H1 (cell line): Measurements from ENCODE around the gene KIAA1328.

Experiments
- GABPA ChIP-seq: IDR thresholded peaks from 2 replicates; pipeline ENCODE4 v1.6.1; 2011; ENCODE audit warnings: mild to moderate bottlenecking, low read length, moderate library complexity, borderline replicate concordance; ENCODE audit not compliant: insufficient read depth
- SP2 ChIP-seq: IDR thresholded peaks from 2 replicates; pipeline ENCODE4 v1.6.1; 2012; ENCODE audit warnings: mild to moderate bottlenecking, low read length, inconsistent platforms
- TBP ChIP-seq: IDR thresholded peaks from 2 replicates; pipeline ENCODE4 v1.6.1; 2011; ENCODE audit warnings: low read depth, low read length, improper control_type of control experiment
- TF ChIP-seq, protein P1 (sequence below), 3 experiments: IDR thresholded peaks; 1 replicate in 2 of 3; 2 replicates in 1 of 3; pipeline versions ENCODE4 v1.5.1 to v1.6.1; 2011; ENCODE audit warnings: low read length in 3 of 3, mild to moderate bottlenecking in 3 of 3, inconsistent platforms in 2 of 3, low read depth in 1 of 3, moderate library complexity in 1 of 3; ENCODE audit not compliant: insufficient read depth in 1 of 3; ENCODE audit errors: control extremely low read depth in 1 of 3

DNA sequence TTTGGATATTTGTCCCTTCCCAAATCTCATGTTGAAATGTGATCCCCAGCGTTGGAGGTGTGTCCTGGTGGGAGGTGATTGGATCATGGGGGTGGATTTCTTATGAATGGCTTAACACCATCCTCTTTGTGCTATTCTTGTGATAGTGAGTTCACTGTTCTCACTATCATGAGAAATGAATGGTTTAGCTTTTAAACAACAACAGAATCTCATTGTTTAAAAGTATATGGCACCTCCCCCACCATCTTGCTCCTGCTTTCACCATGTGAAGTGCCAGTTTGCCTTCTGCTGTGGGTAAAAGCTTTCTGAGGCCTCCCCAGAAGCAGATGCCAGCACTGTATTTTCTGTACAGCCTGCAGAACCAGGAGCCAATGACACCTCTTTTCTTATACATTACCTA, 38.1 kb downstream of the KIAA1328 start:
- TF ChIP-seq GABPA (no peak), SP2 (no peak), TBP (no peak)
- TF ChIP-seq, protein P1, sequence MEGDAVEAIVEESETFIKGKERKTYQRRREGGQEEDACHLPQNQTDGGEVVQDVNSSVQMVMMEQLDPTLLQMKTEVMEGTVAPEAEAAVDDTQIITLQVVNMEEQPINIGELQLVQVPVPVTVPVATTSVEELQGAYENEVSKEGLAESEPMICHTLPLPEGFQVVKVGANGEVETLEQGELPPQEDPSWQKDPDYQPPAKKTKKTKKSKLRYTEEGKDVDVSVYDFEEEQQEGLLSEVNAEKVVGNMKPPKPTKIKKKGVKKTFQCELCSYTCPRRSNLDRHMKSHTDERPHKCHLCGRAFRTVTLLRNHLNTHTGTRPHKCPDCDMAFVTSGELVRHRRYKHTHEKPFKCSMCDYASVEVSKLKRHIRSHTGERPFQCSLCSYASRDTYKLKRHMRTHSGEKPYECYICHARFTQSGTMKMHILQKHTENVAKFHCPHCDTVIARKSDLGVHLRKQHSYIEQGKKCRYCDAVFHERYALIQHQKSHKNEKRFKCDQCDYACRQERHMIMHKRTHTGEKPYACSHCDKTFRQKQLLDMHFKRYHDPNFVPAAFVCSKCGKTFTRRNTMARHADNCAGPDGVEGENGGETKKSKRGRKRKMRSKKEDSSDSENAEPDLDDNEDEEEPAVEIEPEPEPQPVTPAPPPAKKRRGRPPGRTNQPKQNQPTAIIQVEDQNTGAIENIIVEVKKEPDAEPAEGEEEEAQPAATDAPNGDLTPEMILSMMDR (IDR thresholded peaks at IDR 0.05; ENCODE audit: control extremely low read depth in 1 of 3, insufficient read depth in 1 of 3, low read depth in 1 of 3, low read length in 3 of 3) = no peak
